ENCODE results near the gene NHEJ1.

NHEJ1 gene

DNA sequence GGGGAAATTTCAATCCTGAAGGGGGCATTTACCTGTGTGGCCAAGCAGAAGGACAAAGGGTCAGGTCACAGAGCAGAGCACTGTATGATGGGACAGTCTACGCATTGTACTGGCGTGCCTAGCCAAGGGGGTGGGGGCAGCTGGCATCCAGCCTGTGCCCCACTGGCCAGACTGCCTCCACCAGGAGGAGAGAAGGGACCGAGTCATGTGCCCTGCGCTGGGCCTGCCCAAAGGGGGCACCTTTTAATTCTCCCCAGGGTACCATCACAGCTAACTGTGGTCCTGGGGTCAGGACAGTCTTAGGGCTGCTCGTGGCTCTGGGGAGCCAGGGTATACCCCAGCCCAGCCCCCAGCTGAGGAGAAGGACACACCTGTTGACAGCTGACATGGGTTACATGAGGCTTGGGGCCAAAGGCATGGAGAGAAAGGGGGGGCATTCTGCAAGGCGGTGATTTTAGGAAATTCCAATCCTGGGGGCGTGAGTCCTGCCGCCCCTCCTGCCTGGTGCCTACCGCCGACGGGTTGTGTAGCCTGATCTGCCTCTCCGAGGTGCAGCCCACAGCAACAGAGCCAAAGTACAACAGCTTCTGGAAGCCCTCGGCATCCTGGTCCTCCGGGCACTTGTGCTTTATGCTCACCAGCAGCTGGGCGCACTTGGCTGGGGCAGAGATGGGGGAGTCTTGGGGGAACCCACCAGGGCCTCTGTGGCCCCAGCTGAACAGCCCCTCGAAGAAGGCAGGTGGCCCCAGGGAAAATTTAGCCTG lies 130.3 kb downstream of the NHEJ1 start:
- Histone ChIP-seq H3K9me3 (no peaks in the 10 kb centered on the region), H3K27me3 (ENCODE audit: low read depth) (peaks cover 14% of the 10 kb centered on the region; the same call in 1 of the 2 replicates), H3K4me3 (no peak overlapping the region), H3K4me1 (no peaks in the 10 kb centered on the region), H3K36me3 (replicated peaks) (no peaks in the 10 kb centered on the region)
- no peak for DNase-seq (ENCODE audit: low spot score in 2 of 2)
- in situ Hi-C loops (cut with MboI; ENCODE audit: low sequenced_read_pairs), result no loop called here

DNA sequence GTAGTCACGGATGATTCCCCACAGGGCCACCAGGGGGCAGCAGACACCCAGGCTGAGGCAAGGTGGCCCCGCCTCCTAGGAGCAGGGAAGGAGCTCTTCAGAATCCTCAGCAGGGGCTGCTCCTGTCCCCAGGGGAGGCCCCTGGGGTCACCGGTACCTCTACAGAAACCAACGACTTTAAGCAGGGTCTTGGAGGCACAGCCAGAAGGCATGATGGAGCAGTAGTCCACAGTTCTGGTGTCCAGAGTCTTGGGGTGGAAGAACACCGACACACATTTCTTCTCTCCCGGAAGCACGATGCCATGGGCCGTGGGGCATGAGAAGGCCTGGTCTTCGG lies 130.8 kb downstream of the NHEJ1 start:
- Histone ChIP-seq H3K9me3 (no peaks in the 10 kb centered on the region), H3K4me3 (no peak overlapping the region), H3K4me1 (no peaks in the 10 kb centered on the region), H3K27me3 (ENCODE audit: low read depth) (peaks cover 11% of the 10 kb centered on the region; the same call in 1 of the 2 replicates), H3K36me3 (replicated peaks) (no peaks in the 10 kb centered on the region)
- peak; percentile 66 to 86 for DNase-seq (ENCODE audit: low spot score in 2 of 2)
- in situ Hi-C loops (cut with MboI; ENCODE audit: low sequenced_read_pairs), result loop anchor here (5.0 kb wide), 1 partner anchor 123 kb away; no protein-coding TSS in a partner anchor

- H3K27me3 ChIP-seq (ENCODE audit: low read depth), result peaks cover 11% of the 10 kb centered on the region; the same call in 1 of the 2 replicates
- no peaks in the 10 kb centered on the region for H3K4me1 ChIP-seq
- H3K9me3 ChIP-seq, result no peaks in the 10 kb centered on the region
- in situ Hi-C loops (cut with MboI; ENCODE audit: low sequenced_read_pairs), result loop anchor here (5.0 kb wide), 1 partner anchor 123 kb away; no protein-coding TSS in a partner anchor
- H3K36me3 ChIP-seq (replicated peaks), result no peaks in the 10 kb centered on the region
- DNase-seq (ENCODE audit: low spot score in 2 of 2), result no peak
- no peak overlapping the region for H3K4me3 ChIP-seq
Measured at GRCh38 chr2:219028996-219029828, 131.4 kb downstream of the NHEJ1 start.

GRCh38 chr2:219028141-219028540 lies 132.5 kb downstream of the NHEJ1 start:
- in situ Hi-C loops (cut with MboI; ENCODE audit: low sequenced_read_pairs), result loop anchor here (5.0 kb wide), 1 partner anchor 124 kb away; no protein-coding TSS in a partner anchor
- Histone ChIP-seq H3K9me3 (no peaks in the 10 kb centered on the region), H3K36me3 (replicated peaks) (no peaks in the 10 kb centered on the region), H3K4me3 (no peak overlapping the region), H3K27me3 (ENCODE audit: low read depth) (peaks cover 8% of the 10 kb centered on the region; the same call in 1 of the 2 replicates), H3K4me1 (no peaks in the 10 kb centered on the region)
- no peak for DNase-seq (ENCODE audit: low spot score in 2 of 2)

DNA sequence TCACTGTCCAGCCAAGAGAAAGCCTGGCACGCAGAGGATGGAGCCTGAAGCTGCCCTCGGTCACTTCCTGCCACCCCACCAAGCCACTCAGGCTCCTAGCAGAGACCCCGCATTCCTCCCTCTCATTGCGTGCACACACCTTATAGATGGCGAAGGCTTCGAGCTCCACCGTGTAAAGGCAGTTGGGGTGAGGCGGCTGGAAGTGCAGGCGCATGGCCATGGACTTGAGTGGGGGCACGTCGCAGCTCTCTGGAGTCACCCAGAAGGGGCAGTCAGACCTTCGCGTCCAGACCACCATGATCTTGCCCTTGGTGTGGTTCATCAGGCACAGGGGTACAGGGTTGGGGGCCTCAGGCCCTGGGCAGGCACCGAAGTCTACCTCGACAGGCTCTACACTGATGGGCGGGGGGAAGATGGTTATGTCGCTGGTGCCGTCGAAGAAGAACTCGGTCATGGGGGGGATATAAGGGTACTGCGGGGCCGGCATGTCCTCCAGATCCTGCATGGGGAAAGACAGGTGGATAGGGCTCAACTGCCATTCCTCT lies 133.0 kb downstream of the NHEJ1 start:
- H3K4me3 ChIP-seq, result no peak overlapping the region
- in situ Hi-C loops (cut with MboI; ENCODE audit: low sequenced_read_pairs), result loop anchor here (5.0 kb wide), 1 partner anchor 125 kb away; no protein-coding TSS in a partner anchor
- H3K4me1 ChIP-seq, result no peaks in the 10 kb centered on the region
- H3K27me3 ChIP-seq (ENCODE audit: low read depth), result peaks cover 6% of the 10 kb centered on the region; the same call in 1 of the 2 replicates
- DNase-seq (ENCODE audit: low spot score in 2 of 2), result no peak
- no peaks in the 10 kb centered on the region for H3K9me3 ChIP-seq
- H3K36me3 ChIP-seq (replicated peaks), result no peaks in the 10 kb centered on the region

GRCh38 chr2:219026946-219027345 lies 133.7 kb downstream of the NHEJ1 start:
- no peak for DNase-seq (ENCODE audit: low spot score in 2 of 2)
- in situ Hi-C loops (cut with MboI; ENCODE audit: low sequenced_read_pairs), result loop anchor here (5.0 kb wide), 1 partner anchor 125 kb away; no protein-coding TSS in a partner anchor
- no peaks in the 10 kb centered on the region for H3K4me1 ChIP-seq
- no peaks in the 10 kb centered on the region for H3K9me3 ChIP-seq
- H3K36me3 ChIP-seq (replicated peaks), result no peaks in the 10 kb centered on the region
- H3K27me3 ChIP-seq (ENCODE audit: low read depth), result no peaks in the 10 kb centered on the region
- no peak overlapping the region for H3K4me3 ChIP-seq

DNA sequence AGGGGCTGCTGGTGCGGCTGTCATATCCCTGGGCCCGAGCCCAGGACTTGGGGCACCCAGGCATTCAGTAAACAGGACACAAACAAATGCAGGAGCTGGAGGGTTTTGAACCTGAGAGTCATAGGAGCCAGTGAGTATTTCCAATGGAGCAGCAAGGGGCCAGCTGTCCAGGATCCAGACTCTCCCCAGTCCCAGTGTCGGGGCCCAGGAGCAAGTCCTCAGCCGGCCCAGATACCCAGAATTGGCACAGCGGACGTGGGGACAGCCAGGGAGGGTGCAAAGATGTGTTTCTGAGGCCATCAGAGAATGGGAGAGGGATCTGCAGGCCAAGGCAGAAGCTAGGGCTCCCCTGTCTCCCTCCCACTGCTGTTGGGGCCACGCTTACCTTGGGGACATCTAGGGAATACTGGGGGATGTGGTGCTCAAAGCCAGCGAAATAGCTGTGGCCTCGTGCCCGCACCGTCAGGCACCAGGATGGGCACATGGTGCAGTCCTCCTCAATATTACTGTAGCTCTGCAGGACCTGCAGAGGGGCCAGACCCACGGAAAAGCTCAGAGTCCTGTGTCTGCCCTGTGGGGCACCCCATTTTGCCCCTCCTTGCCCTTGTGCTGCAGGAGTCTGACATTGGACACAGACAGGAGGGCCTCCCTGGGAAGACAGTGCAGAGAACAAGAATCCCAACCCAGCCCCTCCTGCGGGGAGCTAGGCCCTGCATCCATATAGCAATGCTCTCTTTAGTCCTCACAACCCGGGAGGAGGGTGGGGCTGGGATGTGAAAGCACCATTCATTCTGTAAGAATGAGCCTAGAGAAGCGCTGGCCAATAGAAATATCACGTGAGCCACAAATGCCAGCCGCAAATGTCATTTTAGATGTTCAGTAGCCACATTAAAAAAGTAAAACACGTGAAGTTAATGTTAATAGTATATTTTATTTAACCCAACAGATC lies 134.7 kb downstream of the NHEJ1 start:
- no peaks in the 10 kb centered on the region for H3K9me3 ChIP-seq
- no peak overlapping the region for H3K4me3 ChIP-seq
- no peaks in the 10 kb centered on the region for H3K36me3 ChIP-seq (replicated peaks)
- no peaks in the 10 kb centered on the region for H3K27me3 ChIP-seq (ENCODE audit: low read depth)
- in situ Hi-C loops (cut with MboI; ENCODE audit: low sequenced_read_pairs), result loop anchor here (5.0 kb wide), 1 partner anchor 126 kb away; no protein-coding TSS in a partner anchor
- H3K4me1 ChIP-seq, result no peaks in the 10 kb centered on the region
- DNase-seq (ENCODE audit: low spot score in 2 of 2), result no peak

All from HAP-1 (cell line).